ENCODE data around the gene NPBWR2.
A peak's percentile ranks its signal among the peaks of the same experiment; 100 is the strongest.

Gene NPBWR2

DNA sequence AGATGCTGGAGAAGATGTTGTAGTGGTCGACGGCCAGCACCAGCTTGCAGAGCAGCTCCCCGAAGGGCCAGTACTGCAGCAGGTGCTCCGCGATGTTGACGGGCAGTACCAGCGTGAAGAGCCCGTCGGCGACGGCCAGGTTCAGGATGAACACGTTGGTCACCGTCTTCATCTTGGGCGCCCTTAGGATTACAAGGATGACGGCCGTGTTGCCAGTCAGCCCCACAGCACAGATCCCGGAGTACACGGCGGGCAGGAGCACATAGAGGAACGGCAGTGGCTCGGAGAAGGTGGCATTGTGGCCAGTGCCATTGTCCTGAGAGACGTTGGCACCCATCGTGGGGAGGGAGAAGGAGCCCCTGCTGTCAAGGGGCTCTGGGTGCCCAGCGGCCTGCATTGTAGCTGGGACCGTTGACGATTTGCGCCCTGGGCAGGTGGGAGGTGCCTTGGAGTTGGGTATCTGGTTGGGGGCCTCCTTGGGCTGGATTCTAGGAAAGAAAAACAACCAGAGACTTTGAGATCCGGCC, 867 bp downstream of the NPBWR2 start:
- no peak overlapping the region for H3K4me3 Mint-ChIP-seq
- no peaks in the 10 kb centered on the region for H3K4me1 Mint-ChIP-seq (ENCODE audit: low read depth)
- H3K27ac Mint-ChIP-seq, result no peak overlapping the region
- H3K9me3 Mint-ChIP-seq, result no peaks in the 10 kb centered on the region
- peaks cover 13% of the 10 kb centered on the region for H3K27me3 Mint-ChIP-seq (ENCODE audit: low read depth)
- no peak for DNase-seq (ENCODE audit: low spot score)
- H3K36me3 Mint-ChIP-seq (ENCODE audit: low read depth), result no peaks in the 10 kb centered on the region

DNA sequence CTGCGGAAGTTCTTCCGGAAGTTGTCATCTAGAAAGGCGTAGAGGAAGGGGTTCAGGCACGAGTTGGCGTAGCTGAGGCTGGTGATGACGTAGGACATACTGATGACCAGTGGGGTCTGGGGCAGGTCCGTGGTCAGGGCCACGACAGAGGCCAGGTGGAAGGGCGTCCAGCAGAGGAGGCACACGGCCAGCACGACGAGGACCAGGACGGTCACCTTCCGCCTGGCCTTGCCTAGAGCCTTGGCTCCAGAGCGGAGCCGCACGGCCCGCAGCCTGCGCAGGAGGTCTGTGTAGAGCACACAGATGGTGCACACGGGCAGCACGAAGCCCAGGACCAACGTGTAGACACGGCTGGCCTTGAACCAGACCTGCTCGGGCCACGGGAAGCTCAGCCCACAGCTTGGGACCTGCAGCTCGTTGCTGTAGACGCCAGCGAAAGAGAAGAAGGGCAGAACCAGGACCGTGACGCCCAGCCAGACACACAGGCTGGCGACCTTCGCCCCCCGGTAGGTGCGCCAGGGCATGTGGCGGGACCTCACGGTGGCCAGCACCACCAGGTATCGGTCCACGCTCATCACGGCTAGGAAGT, 1.4 kb downstream of the NPBWR2 start:
- DNase-seq (ENCODE audit: low spot score), result no peak
- no peak overlapping the region for H3K4me3 Mint-ChIP-seq
- H3K4me1 Mint-ChIP-seq (ENCODE audit: low read depth), result no peaks in the 10 kb centered on the region
- H3K27me3 Mint-ChIP-seq (ENCODE audit: low read depth), result peaks cover 19% of the 10 kb centered on the region
- H3K27ac Mint-ChIP-seq, result no peak overlapping the region
- no peaks in the 10 kb centered on the region for H3K36me3 Mint-ChIP-seq (ENCODE audit: low read depth)
- no peaks in the 10 kb centered on the region for H3K9me3 Mint-ChIP-seq

- DNase-seq (ENCODE audit: low spot score), result no peak
- Mint-ChIP-seq H3K27me3 (ENCODE audit: low read depth) (peaks cover 23% of the 10 kb centered on the region), H3K36me3 (ENCODE audit: low read depth) (no peaks in the 10 kb centered on the region), H3K4me3 (no peak overlapping the region), H3K27ac (no peak overlapping the region), H3K4me1 (ENCODE audit: low read depth) (no peaks in the 10 kb centered on the region), H3K9me3 (no peaks in the 10 kb centered on the region)
Measured at GRCh38 chr20:64104667-64105451, 2.5 kb downstream of the NPBWR2 start.

GRCh38 chr20:64103871-64104666, 3.3 kb downstream of the NPBWR2 start:
- Mint-ChIP-seq H3K36me3 (ENCODE audit: low read depth) (no peaks in the 10 kb centered on the region), H3K4me1 (ENCODE audit: low read depth) (no peaks in the 10 kb centered on the region), H3K4me3 (no peak overlapping the region), H3K27me3 (ENCODE audit: low read depth) (peaks cover 23% of the 10 kb centered on the region), H3K9me3 (no peaks in the 10 kb centered on the region), H3K27ac (no peak overlapping the region)
- DNase-seq (ENCODE audit: low spot score), result no peak

- DNase-seq (ENCODE audit: low spot score), result no peak
- H3K4me1 Mint-ChIP-seq (ENCODE audit: low read depth), result no peaks in the 10 kb centered on the region
- H3K27me3 Mint-ChIP-seq (ENCODE audit: low read depth), result peaks cover 23% of the 10 kb centered on the region
- no peak overlapping the region for H3K27ac Mint-ChIP-seq
- H3K4me3 Mint-ChIP-seq, result peak overlapping the region; percentile 48
- no peaks in the 10 kb centered on the region for H3K9me3 Mint-ChIP-seq
- no peaks in the 10 kb centered on the region for H3K36me3 Mint-ChIP-seq (ENCODE audit: low read depth)
Measured at GRCh38 chr20:64102647-64103354, 4.6 kb downstream of the NPBWR2 start.

GRCh38 chr20:64101731-64102621, 5.4 kb downstream of the NPBWR2 start:
- peaks cover 23% of the 10 kb centered on the region for H3K27me3 Mint-ChIP-seq (ENCODE audit: low read depth)
- H3K4me1 Mint-ChIP-seq (ENCODE audit: low read depth), result no peaks in the 10 kb centered on the region
- peak; percentile 62 for DNase-seq (ENCODE audit: low spot score)
- no peak overlapping the region for H3K27ac Mint-ChIP-seq
- H3K36me3 Mint-ChIP-seq (ENCODE audit: low read depth), result no peaks in the 10 kb centered on the region
- peak overlapping the region; percentile 51 for H3K4me3 Mint-ChIP-seq
- peaks cover under 1% of the 10 kb centered on the region for H3K9me3 Mint-ChIP-seq

GRCh38 chr20:64100946-64101688, 6.2 kb downstream of the NPBWR2 start:
- no peak overlapping the region for H3K27ac Mint-ChIP-seq
- H3K9me3 Mint-ChIP-seq, result peaks cover 5% of the 10 kb centered on the region
- H3K4me1 Mint-ChIP-seq (ENCODE audit: low read depth), result no peaks in the 10 kb centered on the region
- H3K36me3 Mint-ChIP-seq (ENCODE audit: low read depth), result no peaks in the 10 kb centered on the region
- DNase-seq (ENCODE audit: low spot score), result no peak
- peaks cover 23% of the 10 kb centered on the region for H3K27me3 Mint-ChIP-seq (ENCODE audit: low read depth)
- H3K4me3 Mint-ChIP-seq, result peak overlapping the region; percentile 51

GRCh38 chr20:64100566-64100888, 6.8 kb downstream of the NPBWR2 start:
- Mint-ChIP-seq H3K9me3 (peaks cover 5% of the 10 kb centered on the region), H3K27ac (no peak overlapping the region), H3K36me3 (ENCODE audit: low read depth) (no peaks in the 10 kb centered on the region), H3K4me1 (ENCODE audit: low read depth) (no peaks in the 10 kb centered on the region), H3K27me3 (ENCODE audit: low read depth) (peaks cover 23% of the 10 kb centered on the region), H3K4me3 (no peak overlapping the region)
- no peak for DNase-seq (ENCODE audit: low spot score)

GRCh38 chr20:64099880-64100565, 7.3 kb downstream of the NPBWR2 start:
- no peaks in the 10 kb centered on the region for H3K4me1 Mint-ChIP-seq (ENCODE audit: low read depth)
- no peak for DNase-seq (ENCODE audit: low spot score)
- H3K4me3 Mint-ChIP-seq, result no peak overlapping the region
- H3K27me3 Mint-ChIP-seq (ENCODE audit: low read depth), result peaks cover 23% of the 10 kb centered on the region
- H3K36me3 Mint-ChIP-seq (ENCODE audit: low read depth), result no peaks in the 10 kb centered on the region
- H3K27ac Mint-ChIP-seq, result no peak overlapping the region
- H3K9me3 Mint-ChIP-seq, result peaks cover 5% of the 10 kb centered on the region

DNA sequence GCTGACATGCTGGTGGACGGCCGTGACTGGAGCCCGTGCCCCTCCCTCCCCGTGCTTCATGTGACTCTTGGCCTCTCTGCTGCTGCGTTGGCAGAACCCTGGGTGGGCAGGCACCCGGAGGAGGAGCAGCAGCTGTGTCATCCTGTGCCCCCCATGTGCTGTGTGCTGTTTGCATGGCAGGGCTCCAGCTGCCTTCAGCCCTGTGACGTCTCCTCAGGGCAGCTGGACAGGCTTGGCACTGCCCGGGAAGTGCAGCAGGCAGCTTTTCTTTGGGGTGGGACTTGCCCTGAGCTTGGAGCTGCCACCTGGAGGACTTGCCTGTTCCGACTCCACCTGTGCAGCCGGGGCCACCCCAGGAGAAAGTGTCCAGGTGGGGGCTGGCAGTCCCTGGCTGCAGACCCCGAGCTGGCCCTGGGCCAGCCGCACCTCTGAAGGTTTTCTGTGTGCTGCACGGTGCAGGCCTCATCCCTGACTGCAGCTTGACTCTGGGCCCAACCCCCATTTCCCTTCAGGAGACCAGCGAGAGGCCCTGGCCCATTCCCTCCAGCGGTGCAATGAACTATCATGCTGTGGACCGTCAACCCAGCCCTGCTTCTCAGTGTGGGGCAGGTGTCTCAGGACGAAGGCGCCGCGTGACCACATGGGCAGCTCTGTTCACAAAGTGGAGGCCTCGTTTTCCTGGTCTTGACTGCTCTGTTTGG, 8.1 kb downstream of the NPBWR2 start:
- no peak for DNase-seq (ENCODE audit: low spot score)
- H3K4me1 Mint-ChIP-seq (ENCODE audit: low read depth), result no peaks in the 10 kb centered on the region
- H3K36me3 Mint-ChIP-seq (ENCODE audit: low read depth), result no peaks in the 10 kb centered on the region
- no peak overlapping the region for H3K4me3 Mint-ChIP-seq
- H3K9me3 Mint-ChIP-seq, result peaks cover 5% of the 10 kb centered on the region
- H3K27ac Mint-ChIP-seq, result no peak overlapping the region
- peaks cover 23% of the 10 kb centered on the region for H3K27me3 Mint-ChIP-seq (ENCODE audit: low read depth)

GRCh38 chr20:64098471-64099013, 8.8 kb downstream of the NPBWR2 start:
- H3K27me3 Mint-ChIP-seq (ENCODE audit: low read depth), result peaks cover 20% of the 10 kb centered on the region
- no peaks in the 10 kb centered on the region for H3K36me3 Mint-ChIP-seq (ENCODE audit: low read depth)
- no peaks in the 10 kb centered on the region for H3K4me1 Mint-ChIP-seq (ENCODE audit: low read depth)
- H3K9me3 Mint-ChIP-seq, result peaks cover 5% of the 10 kb centered on the region
- no peak for DNase-seq (ENCODE audit: low spot score)
- H3K4me3 Mint-ChIP-seq, result no peak overlapping the region
- no peak overlapping the region for H3K27ac Mint-ChIP-seq
